Breast epithelium (tissue), 4 donors: ENCODE measurements around the gene AZU1. TPM values are rescaled to one million over a fixed set of nuclear protein-coding genes. Genes with fewer than 3 reads are reported as not detected.

ENCODE experiments used
- DNase-seq, 2 donors: peaks; one replicate each; pipeline ENCODE4 v3.0.0-alpha.2; 2019; ENCODE audit warnings: low spot score in 2 of 2
- H3K27ac ChIP-seq, 2 donors: fragments of 200-600 bp; sonication (generic) in 1 of 2; one replicate each; pipeline ENCODE4 v1.5.1; 2016 to 2019; ENCODE audit warnings: mild to moderate bottlenecking in 1 of 2
- H3K27me3 ChIP-seq, 2 donors: fragments of 200-600 bp; sonication (generic) in 1 of 2; one replicate each; pipeline versions ENCODE4 v1.5.1 to v1.6.0; 2017 to 2019; ENCODE audit warnings: control low read depth in 1 of 2, mild to moderate bottlenecking in 1 of 2
- H3K36me3 ChIP-seq: fragments of 200-600 bp; one replicate; pipeline ENCODE4 v1.5.1; 2019
- H3K4me1 ChIP-seq, 2 donors: fragments of 200-600 bp; sonication (generic); one replicate each; pipeline ENCODE4 v1.5.1; 2016 to 2019; ENCODE audit warnings: control low read depth in 1 of 2
- H3K4me3 ChIP-seq, 3 donors: fragments of 200-600 bp; sonication (generic); 1 replicate in 2 of 3; 2 replicates in 1 of 3; pipeline ENCODE4 v1.5.1; 2016 to 2019; ENCODE audit warnings: mild to moderate bottlenecking in 3 of 3, moderate library complexity in 2 of 3
- H3K9me3 ChIP-seq, 2 donors: fragments of 200-600 bp; sonication (generic) in 1 of 2; one replicate each; pipeline ENCODE4 v1.5.1; 2016 to 2019; ENCODE audit warnings: control low read depth in 1 of 2
- POLR2A ChIP-seq: fragments of 450-650 bp; IDR thresholded peaks from one replicate; pipeline ENCODE4 v1.6.1; 2016; ENCODE audit warnings: antibody characterized with exemption, mild to moderate bottlenecking, moderate library complexity
- POLR2AphosphoS5 ChIP-seq, 3 donors: sonication (generic); formaldehyde crosslinking; IDR thresholded peaks; one replicate each; pipeline ENCODE4 v1.6.1; 2017; ENCODE audit warnings: antibody characterized with exemption in 3 of 3
- intact Hi-C: fragments of 100-400 bp; cut with DNase I; formaldehyde crosslinking; loops from one replicate; pipeline ENCODE4 v1.15.1; 2023; ENCODE audit warnings: low total_unique reads
- total RNA-seq, 3 donors: library from RNA; depleted of rRNA; stranded (reverse); fragments of >200 nt; gene quantifications; one replicate each; pipeline ENCODE4 v1.1.0, GENCODE V29; 2016
- TF ChIP-seq, protein P1 (sequence below), 3 donors: fragments of 450-650 bp; IDR thresholded peaks; one replicate each; pipeline ENCODE4 v1.5.1; 2016 to 2017; ENCODE audit warnings: antibody characterized with exemption in 3 of 3, mild to moderate bottlenecking in 3 of 3, moderate library complexity in 3 of 3

Gene AZU1
- total RNA-seq, 3 donors from 2014 or later = 0.29 TPM; not detected in 2

DNA sequence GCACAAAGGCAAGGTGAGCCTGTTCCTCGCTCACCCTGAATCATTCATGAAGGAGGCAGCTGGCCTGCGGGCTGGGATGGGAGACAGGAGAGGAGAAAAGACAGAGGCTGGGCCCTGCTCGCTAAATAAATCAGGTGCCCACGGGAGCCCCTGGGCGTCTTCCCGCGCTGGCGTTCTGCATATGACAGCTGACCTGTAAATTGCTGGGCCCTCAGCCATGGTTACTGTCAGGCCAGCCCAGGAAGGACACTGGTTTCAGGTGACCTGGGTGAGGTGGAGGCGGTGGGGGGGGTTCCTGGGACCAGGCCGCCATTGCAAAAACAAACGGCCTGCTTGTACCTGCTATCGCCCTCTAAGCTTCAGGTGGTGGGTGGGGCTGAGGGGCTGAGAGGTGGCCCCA, 33.8 kb upstream of the AZU1 start:
- TF ChIP-seq POLR2A = no peak
- TF ChIP-seq, protein P1, sequence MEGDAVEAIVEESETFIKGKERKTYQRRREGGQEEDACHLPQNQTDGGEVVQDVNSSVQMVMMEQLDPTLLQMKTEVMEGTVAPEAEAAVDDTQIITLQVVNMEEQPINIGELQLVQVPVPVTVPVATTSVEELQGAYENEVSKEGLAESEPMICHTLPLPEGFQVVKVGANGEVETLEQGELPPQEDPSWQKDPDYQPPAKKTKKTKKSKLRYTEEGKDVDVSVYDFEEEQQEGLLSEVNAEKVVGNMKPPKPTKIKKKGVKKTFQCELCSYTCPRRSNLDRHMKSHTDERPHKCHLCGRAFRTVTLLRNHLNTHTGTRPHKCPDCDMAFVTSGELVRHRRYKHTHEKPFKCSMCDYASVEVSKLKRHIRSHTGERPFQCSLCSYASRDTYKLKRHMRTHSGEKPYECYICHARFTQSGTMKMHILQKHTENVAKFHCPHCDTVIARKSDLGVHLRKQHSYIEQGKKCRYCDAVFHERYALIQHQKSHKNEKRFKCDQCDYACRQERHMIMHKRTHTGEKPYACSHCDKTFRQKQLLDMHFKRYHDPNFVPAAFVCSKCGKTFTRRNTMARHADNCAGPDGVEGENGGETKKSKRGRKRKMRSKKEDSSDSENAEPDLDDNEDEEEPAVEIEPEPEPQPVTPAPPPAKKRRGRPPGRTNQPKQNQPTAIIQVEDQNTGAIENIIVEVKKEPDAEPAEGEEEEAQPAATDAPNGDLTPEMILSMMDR (IDR thresholded peaks at IDR 0.05) = no peak
- TF ChIP-seq POLR2AphosphoS5 (IDR thresholded peaks at IDR 0.05) = no peak
- intact Hi-C loops = no loop called here
- no peak for DNase-seq
- H3K27ac ChIP-seq = no peak overlapping the region
- H3K4me1 ChIP-seq = peaks cover under 1 to 7% of the 10 kb centered on the region in 2 donors
- H3K9me3 ChIP-seq = no peaks in the 10 kb centered on the region
- H3K36me3 ChIP-seq = no peaks in the 10 kb centered on the region
- no peaks in the 10 kb centered on the region for H3K27me3 ChIP-seq
- H3K4me3 ChIP-seq = no peak overlapping the region

DNA sequence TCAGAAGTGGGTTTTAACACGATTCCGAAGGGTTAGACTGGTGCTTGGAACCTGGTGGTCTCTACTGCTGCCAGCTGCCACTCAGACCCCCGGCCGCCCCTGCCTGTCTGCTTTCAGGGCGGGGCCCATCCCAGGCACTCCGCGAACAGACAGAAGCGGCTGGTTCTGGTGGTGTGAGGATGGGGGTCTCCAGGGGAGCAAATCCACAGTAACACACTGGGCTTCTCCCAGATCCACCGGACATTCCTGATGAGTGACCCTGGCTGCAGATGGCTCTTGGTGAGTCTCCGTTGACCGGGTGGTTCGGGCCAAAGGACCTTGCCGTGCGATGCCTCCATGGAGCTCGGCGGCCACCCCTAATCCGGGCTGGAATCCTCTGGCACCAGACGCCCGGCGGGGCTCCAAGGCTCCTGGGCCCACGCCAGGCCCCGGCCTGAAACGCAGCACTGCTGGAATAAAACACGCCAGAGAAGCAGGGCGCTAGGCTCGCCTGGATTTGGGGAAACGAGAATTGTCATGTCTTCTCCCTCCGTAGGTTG, 32.5 kb upstream of the AZU1 start:
- Histone ChIP-seq H3K9me3 (no peaks in the 10 kb centered on the region), H3K27me3 (no peaks in the 10 kb centered on the region), H3K27ac (peak overlapping the region in 1 of 2 donors; percentile 7), H3K36me3 (no peaks in the 10 kb centered on the region), H3K4me1 (peaks cover 13 to 14% of the 10 kb centered on the region in 2 donors), H3K4me3 (no peak overlapping the region)
- no peak for TF ChIP-seq POLR2AphosphoS5 (IDR thresholded peaks at IDR 0.05)
- TF ChIP-seq, protein P1 (IDR thresholded peaks at IDR 0.05) = no peak
- no peak for TF ChIP-seq POLR2A
- intact Hi-C loops = no loop called here
- DNase-seq = no peak

GRCh38 chr19:795691-796581, 31.7 kb upstream of the AZU1 start:
- DNase-seq = no peak
- Histone ChIP-seq H3K9me3 (no peaks in the 10 kb centered on the region), H3K27ac (peak overlapping the region; percentile 86 to 100), H3K4me3 (peak overlapping the region; percentile 77 to 96 (median 91)), H3K27me3 (no peaks in the 10 kb centered on the region), H3K36me3 (no peaks in the 10 kb centered on the region), H3K4me1 (peaks cover 19 to 21% of the 10 kb centered on the region in 2 donors)
- TF ChIP-seq POLR2AphosphoS5 (IDR thresholded peaks at IDR 0.05) = no peak
- intact Hi-C loops = no loop called here

GRCh38 chr19:796692-797527, 30.7 kb upstream of the AZU1 start, which contains the start of gene PTBP1:
PTBP1 (plus strand) TSS chr19:797452; CDS start chr19:797498, 46 bp downstream.
- Histone ChIP-seq H3K9me3 (no peaks in the 10 kb centered on the region), H3K27ac (peak within 1 kb of the TSS; percentile 98 to 100), H3K4me1 (peaks cover 28 to 31% of the 10 kb centered on the region in 2 donors), H3K4me3 (peak within 1 kb of the TSS; percentile 83 to 96 (median 91)), H3K36me3 (no peaks in the 10 kb centered on the region), H3K27me3 (no peaks in the 10 kb centered on the region)
- DNase-seq = peak; percentile 100
- intact Hi-C loops = no loop called here
- TF ChIP-seq POLR2A (peak; percentile 54), POLR2AphosphoS5 (IDR thresholded peaks at IDR 0.05) (peak; percentile 88 to 99 (median 93))
- TF ChIP-seq, protein P1 (IDR thresholded peaks at IDR 0.05) = no peak
